ENCODE measurements around the gene TMEM178B.

TMEM178B gene

DNA sequence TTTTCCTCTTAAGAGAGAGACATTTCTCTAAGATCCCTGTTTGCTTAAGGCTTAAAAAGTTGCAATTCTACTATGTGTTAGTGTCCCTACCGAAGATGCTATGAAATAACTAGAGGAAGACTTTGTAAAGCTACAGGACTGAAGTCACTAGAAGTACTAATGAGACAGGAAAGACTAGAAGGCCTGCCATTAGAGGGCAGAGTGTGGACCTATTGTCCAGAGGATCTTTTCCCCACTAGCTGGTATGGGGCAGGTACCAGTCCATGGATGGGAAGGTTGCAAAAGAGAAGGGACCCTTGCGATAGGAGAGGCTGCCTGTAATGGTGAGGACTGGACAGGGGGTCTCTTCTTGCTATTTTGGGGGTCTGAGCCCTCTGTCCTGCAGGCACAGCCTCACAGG lies 178.1 kb downstream of the TMEM178B start:
- Mint-ChIP-seq H3K27ac (no peak overlapping the region), H3K4me1 (no peaks in the 10 kb centered on the region), H3K4me3 (no peak overlapping the region), H3K9me3 (peaks cover 5% of the 10 kb centered on the region), H3K36me3 (ENCODE audit: low read depth) (no peaks in the 10 kb centered on the region), H3K27me3 (ENCODE audit: low read depth) (peaks cover 13% of the 10 kb centered on the region)
- TF ChIP-seq, protein P1, sequence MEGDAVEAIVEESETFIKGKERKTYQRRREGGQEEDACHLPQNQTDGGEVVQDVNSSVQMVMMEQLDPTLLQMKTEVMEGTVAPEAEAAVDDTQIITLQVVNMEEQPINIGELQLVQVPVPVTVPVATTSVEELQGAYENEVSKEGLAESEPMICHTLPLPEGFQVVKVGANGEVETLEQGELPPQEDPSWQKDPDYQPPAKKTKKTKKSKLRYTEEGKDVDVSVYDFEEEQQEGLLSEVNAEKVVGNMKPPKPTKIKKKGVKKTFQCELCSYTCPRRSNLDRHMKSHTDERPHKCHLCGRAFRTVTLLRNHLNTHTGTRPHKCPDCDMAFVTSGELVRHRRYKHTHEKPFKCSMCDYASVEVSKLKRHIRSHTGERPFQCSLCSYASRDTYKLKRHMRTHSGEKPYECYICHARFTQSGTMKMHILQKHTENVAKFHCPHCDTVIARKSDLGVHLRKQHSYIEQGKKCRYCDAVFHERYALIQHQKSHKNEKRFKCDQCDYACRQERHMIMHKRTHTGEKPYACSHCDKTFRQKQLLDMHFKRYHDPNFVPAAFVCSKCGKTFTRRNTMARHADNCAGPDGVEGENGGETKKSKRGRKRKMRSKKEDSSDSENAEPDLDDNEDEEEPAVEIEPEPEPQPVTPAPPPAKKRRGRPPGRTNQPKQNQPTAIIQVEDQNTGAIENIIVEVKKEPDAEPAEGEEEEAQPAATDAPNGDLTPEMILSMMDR (IDR thresholded peaks at IDR 0.05; ENCODE audit: unreplicated experiment in 3 of 3) = no peak

DNA sequence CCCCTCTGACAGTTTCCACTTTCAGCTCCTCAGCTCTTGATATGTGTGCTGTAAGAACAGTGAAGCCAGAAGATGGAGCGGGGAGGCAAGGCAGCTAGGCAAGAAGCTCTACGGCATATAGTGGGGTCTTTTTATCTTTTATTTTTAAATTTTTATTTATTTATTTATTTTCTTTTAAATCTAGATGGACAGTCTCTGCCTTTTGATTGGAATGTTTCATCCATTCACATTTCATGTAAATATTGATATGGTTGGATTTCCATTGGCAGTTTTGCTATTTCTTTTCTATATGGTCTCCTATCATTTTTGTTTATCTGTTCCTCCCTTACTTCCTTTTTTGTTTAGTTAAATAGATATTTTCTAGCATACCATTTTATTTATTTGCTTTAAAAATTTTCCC lies 183.7 kb downstream of the TMEM178B start:
- Mint-ChIP-seq H3K27ac (no peak overlapping the region), H3K4me1 (no peaks in the 10 kb centered on the region), H3K9me3 (peaks cover 16% of the 10 kb centered on the region), H3K27me3 (ENCODE audit: low read depth) (peaks cover 4% of the 10 kb centered on the region), H3K36me3 (ENCODE audit: low read depth) (no peaks in the 10 kb centered on the region), H3K4me3 (no peak overlapping the region)
- TF ChIP-seq, protein P1 (IDR thresholded peaks at IDR 0.05; ENCODE audit: unreplicated experiment in 3 of 3) = no peak

DNA sequence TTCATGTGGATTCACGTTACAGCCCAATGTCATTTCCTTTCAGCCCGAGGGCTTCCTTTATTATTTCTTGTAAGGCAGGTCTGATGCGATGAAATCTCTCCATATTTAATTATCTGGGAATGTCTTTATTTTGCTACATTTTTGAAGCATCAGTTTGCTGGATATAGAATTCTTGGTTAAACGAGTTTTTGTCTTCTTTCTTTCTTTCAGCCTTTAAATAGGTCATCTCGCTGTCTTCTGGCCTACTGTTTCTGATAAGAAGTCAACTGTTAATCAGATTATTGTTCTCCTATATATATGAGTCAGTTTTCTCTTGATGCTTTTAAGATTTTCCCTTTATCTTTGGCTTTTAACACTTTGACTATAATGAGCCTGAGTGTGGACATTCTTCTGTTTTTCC lies 184.7 kb downstream of the TMEM178B start:
- H3K4me3 Mint-ChIP-seq = no peak overlapping the region
- peaks cover 16% of the 10 kb centered on the region for H3K9me3 Mint-ChIP-seq
- H3K27me3 Mint-ChIP-seq (ENCODE audit: low read depth) = peaks cover 4% of the 10 kb centered on the region
- no peak overlapping the region for H3K27ac Mint-ChIP-seq
- TF ChIP-seq, protein P1 (IDR thresholded peaks at IDR 0.05; ENCODE audit: unreplicated experiment in 3 of 3) = no peak
- H3K4me1 Mint-ChIP-seq = no peaks in the 10 kb centered on the region
- H3K36me3 Mint-ChIP-seq (ENCODE audit: low read depth) = no peaks in the 10 kb centered on the region

DNA sequence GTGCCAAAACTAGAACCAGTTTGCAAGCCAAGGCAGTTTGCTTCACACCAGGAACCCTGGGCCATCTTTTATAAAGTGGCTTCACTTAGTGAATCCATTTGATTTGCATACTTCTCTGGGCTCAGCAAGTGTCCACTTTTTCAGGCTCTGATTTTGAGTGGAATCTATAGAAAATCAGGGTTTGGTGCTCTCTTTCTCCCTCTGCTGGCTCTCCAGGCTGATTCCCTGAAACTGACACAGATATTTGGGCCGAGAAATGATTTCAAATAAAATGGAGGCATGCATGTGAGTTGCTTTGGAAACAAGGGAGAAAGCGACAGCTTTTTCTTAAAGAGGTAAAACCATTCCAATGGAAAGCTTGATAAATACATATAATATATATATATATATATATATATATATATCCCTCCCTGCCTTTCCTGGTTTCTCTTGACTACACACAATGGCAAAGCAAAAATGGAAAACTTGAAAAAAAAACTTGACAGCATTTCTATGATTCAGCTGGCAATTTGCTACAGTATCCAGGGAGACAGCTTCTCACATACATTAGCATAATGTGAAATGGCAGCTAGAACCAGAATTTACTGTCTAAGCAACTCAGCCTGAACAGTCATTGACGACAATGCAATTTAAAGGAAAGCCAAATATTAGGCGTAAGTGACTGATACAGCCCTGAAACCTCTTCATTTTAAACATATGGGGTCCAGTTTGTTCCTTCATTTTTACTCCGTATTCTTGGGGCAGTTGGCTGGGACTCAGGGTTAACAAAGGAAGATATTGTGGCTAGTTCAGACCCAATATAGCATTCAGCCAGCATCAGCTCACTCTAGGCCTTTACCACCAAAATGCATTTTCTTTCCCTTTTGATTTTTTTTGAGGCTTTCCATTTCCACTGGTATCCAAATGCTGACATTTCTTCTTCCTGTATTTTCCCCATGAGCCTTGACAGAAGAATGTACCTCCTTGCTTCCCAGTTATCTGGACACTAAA lies 188.5 kb downstream of the TMEM178B start:
- no peak overlapping the region for H3K27ac Mint-ChIP-seq
- H3K36me3 Mint-ChIP-seq (ENCODE audit: low read depth) = no peaks in the 10 kb centered on the region
- peaks cover 11% of the 10 kb centered on the region for H3K9me3 Mint-ChIP-seq
- no peak overlapping the region for H3K4me3 Mint-ChIP-seq
- no peaks in the 10 kb centered on the region for H3K4me1 Mint-ChIP-seq
- H3K27me3 Mint-ChIP-seq (ENCODE audit: low read depth) = peaks cover 8% of the 10 kb centered on the region
- TF ChIP-seq, protein P1 (IDR thresholded peaks at IDR 0.05; ENCODE audit: unreplicated experiment in 3 of 3) = peak in 1 of 3 experiments; percentile 34

DNA sequence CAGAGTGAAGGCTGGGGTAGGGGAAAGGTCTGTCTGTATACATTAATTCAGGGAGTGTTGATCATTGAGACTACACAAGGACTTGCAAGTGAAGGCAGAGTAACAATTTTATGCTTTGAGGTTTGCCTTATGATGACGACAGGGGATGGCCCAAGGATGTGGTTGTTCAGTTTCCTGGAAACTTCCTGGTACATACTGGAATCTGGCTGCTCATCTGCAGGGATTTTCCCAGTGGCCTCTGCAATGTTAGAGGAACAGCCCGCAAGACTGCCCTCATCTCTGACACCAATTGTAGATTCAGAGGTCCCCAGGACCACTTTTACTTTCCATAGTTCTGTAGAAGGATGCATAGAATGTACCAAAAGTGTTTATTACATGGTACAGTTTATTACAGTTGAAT lies 189.6 kb downstream of the TMEM178B start:
- Mint-ChIP-seq H3K9me3 (peaks cover 10% of the 10 kb centered on the region), H3K4me1 (no peaks in the 10 kb centered on the region), H3K27ac (no peak overlapping the region), H3K27me3 (ENCODE audit: low read depth) (peaks cover 8% of the 10 kb centered on the region), H3K36me3 (ENCODE audit: low read depth) (no peaks in the 10 kb centered on the region), H3K4me3 (no peak overlapping the region)
- TF ChIP-seq, protein P1 (IDR thresholded peaks at IDR 0.05; ENCODE audit: unreplicated experiment in 3 of 3) = no peak

DNA sequence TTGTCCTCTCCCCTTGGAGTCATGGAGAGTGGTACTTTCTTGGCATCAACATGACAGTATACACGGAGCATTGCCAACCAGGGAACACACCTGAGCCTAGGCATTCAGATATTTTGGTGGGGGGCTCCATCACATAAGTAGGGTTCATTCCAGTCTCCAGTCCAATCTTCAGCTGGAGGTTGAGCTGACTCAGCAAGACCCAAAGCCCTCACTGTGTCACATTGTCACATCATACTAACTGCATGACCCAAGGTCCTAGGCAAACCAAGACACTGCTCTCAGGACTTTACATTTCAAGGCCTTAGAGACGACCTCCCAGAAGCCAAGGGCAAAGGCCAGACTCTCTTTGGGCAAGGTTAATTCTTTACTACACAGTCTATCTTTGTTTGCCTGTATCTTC lies 190.1 kb downstream of the TMEM178B start:
- Mint-ChIP-seq H3K9me3 (peaks cover 5% of the 10 kb centered on the region), H3K36me3 (ENCODE audit: low read depth) (no peaks in the 10 kb centered on the region), H3K27me3 (ENCODE audit: low read depth) (peaks cover 8% of the 10 kb centered on the region), H3K4me1 (no peaks in the 10 kb centered on the region), H3K4me3 (no peak overlapping the region), H3K27ac (no peak overlapping the region)
- TF ChIP-seq, protein P1 (IDR thresholded peaks at IDR 0.05; ENCODE audit: unreplicated experiment in 3 of 3) = no peak
